AG04450 (cell line): ENCODE results near the gene ACP1. TPM values are rescaled to one million over a fixed set of nuclear protein-coding genes. Genes with fewer than 3 reads are reported as not detected.

Source experiments
- CTCF ChIA-PET: fragments of 300-600, 350-600 bp; formaldehyde crosslinking; extraction: SDS; loops from one replicate; lab custom pipeline; 2022; ENCODE audit warnings: antibody characterized with exemption, inconsistent platforms; lab: Charles Lee
- POLR2A ChIA-PET: fragments of 350-600 bp; formaldehyde crosslinking; extraction: SDS; loops from one replicate; lab custom pipeline; 2021; ENCODE audit warnings: antibody characterized with exemption, inconsistent platforms; lab: Yijun Ruan, JAX
- DNase-seq: peaks from one replicate; pipeline ENCODE4 v3.0.0-alpha.2; 2011; ENCODE audit warnings: low read depth, low spot score
- H3K27ac ChIP-seq: one replicate; pipeline ENCODE4 v1.5.1; 2012; ENCODE audit warnings: low read depth, low read length, control low read depth
- H3K27me3 ChIP-seq: one replicate; pipeline ENCODE4 v1.6.0; 2012; ENCODE audit warnings: low read length; ENCODE audit not compliant: control insufficient read depth, insufficient read depth
- H3K4me3 ChIP-seq: 2 replicates; pipeline ENCODE4 v1.5.1; 2011; ENCODE audit warnings: mild to moderate bottlenecking, low read depth, low read length, control low read depth
- H3K9me3 ChIP-seq: 2 replicates; pipeline ENCODE4 v1.5.1; 2012; ENCODE audit warnings: low read length; ENCODE audit not compliant: control insufficient read depth, insufficient read depth
- CTCF ChIP-seq: IDR thresholded peaks from 2 replicates; pipeline ENCODE4 v1.5.1; 2011; ENCODE audit warnings: low read depth, low read length, control low read depth, inconsistent platforms
- polyA plus RNA-seq: library from polyadenylated mRNA; depleted of rRNA; stranded (reverse); fragments of >200 nt; gene quantifications from 2 replicates; pipeline ENCODE4 v1.2.3, GENCODE V29; 2011

ACP1 gene
- polyA plus RNA-seq, 1 experiment: 126 TPM

GRCh38 chr2:278927-279320 is 14.2 kb downstream of the ACP1 start:
- CTCF ChIA-PET: interaction anchor here (3.0 kb wide), 1 partner anchor 11 kb away, joined by 13 read pairs; no protein-coding TSS in a partner anchor
- Histone ChIP-seq H3K27me3 (no peaks in the 10 kb centered on the region), H3K4me3 (no peak overlapping the region), H3K27ac (no peak overlapping the region), H3K9me3 (no peaks in the 10 kb centered on the region)
- POLR2A ChIA-PET: no interaction called here
- TF ChIP-seq CTCF: no peak
- no peak for DNase-seq

GRCh38 chr2:279366-279765 is 14.6 kb downstream of the ACP1 start:
- ChIA-PET POLR2A (no interaction called here), CTCF (interaction anchor here (3.0 kb wide), 1 partner anchor 11 kb away, joined by 13 read pairs; no protein-coding TSS in a partner anchor)
- Histone ChIP-seq H3K4me3 (no peak overlapping the region), H3K27ac (no peak overlapping the region), H3K9me3 (no peaks in the 10 kb centered on the region), H3K27me3 (no peaks in the 10 kb centered on the region)
- no peak for TF ChIP-seq CTCF
- DNase-seq: no peak

- no peak for TF ChIP-seq CTCF
- no peak overlapping the region for H3K27ac ChIP-seq
- no peak overlapping the region for H3K4me3 ChIP-seq
- H3K27me3 ChIP-seq: no peaks in the 10 kb centered on the region
- DNase-seq: no peak
- ChIA-PET CTCF (interaction anchor here (1.0 to 1.1 kb wide), 2 partner anchors 10 to 25 kb away, joined by 3 read pairs; no protein-coding TSS in a partner anchor), POLR2A (no interaction called here)
- H3K9me3 ChIP-seq: no peaks in the 10 kb centered on the region
These were observed 15.4 kb downstream of the ACP1 start for GRCh38 chr2:279956-280649.

- H3K27ac ChIP-seq: no peak overlapping the region
- CTCF ChIA-PET: interaction anchor here (1.0 to 1.4 kb wide), 3 partner anchors 10 to 26 kb away, joined by 3 read pairs; no protein-coding TSS in a partner anchor
- POLR2A ChIA-PET: no interaction called here
- H3K4me3 ChIP-seq: no peak overlapping the region
- no peaks in the 10 kb centered on the region for H3K9me3 ChIP-seq
- no peak for TF ChIP-seq CTCF
- H3K27me3 ChIP-seq: no peaks in the 10 kb centered on the region
- no peak for DNase-seq
These were observed 15.9 kb downstream of the ACP1 start for GRCh38 chr2:280650-281110.

- no peak overlapping the region for H3K27ac ChIP-seq
- DNase-seq: no peak
- H3K9me3 ChIP-seq: no peaks in the 10 kb centered on the region
- TF ChIP-seq CTCF: no peak
- no peaks in the 10 kb centered on the region for H3K27me3 ChIP-seq
- H3K4me3 ChIP-seq: no peak overlapping the region
- CTCF ChIA-PET: interaction anchor here (1.4 to 1.5 kb wide), 2 partner anchors 20 to 34 kb away, joined by 3 to 4 read pairs; no protein-coding TSS in a partner anchor
- POLR2A ChIA-PET: no interaction called here
These were observed 16.6 kb downstream of the ACP1 start for GRCh38 chr2:281381-281780.
